Caco-2 (cell line): ENCODE results near the gene WNT3A. TPM values are rescaled to one million over a fixed set of nuclear protein-coding genes. Genes with fewer than 3 reads are reported as not detected.

Experiments used
- BruUV-seq: library from RNA; stranded (reverse); fragments of 400-500 nt; replicated peaks from 2 replicates; lab custom pipeline; 2021; lab: Mats Ljungman, UMichigan
- CTCF ChIA-PET: fragments of 300-600 bp; sonication (Branson Sonifier 250); formaldehyde crosslinking; loops from one replicate; lab custom pipeline; 2022; ENCODE audit warnings: antibody characterized with exemption; lab: Charles Lee
- POLR2A ChIA-PET: fragments of 300-600 bp; sonication (Branson Sonifier 250); formaldehyde crosslinking; loops from one replicate; lab custom pipeline; 2022; ENCODE audit warnings: antibody characterized with exemption; lab: Charles Lee
- DNase-seq, 2 experiments: peaks; one replicate each; pipeline versions ENCODE4 v3.0.0 to v3.0.0-alpha.2; 2020 to 2022
- H3K27me3 ChIP-seq: replicated peaks from 2 replicates; pipeline ENCODE4 v1.6.0; 2011; ENCODE audit warnings: low read length; ENCODE audit not compliant: control insufficient read depth, insufficient read depth
- H3K36me3 ChIP-seq: 2 replicates; pipeline ENCODE4 v1.5.1; 2011; ENCODE audit warnings: low read length; ENCODE audit not compliant: control insufficient read depth, insufficient read depth
- H3K4me1 ChIP-seq: fragments of 250-450 bp; sonication (Bioruptor Pico); 2 replicates; pipeline ENCODE4 v1.5.1; 2020; ENCODE audit warnings: mild to moderate bottlenecking
- H3K4me3 ChIP-seq: 2 replicates; pipeline ENCODE4 v1.5.1; 2011; ENCODE audit warnings: low read depth, mild to moderate bottlenecking, control low read depth, low read length
- H3K9me3 ChIP-seq: fragments of 250-450 bp; sonication (Bioruptor Pico); 2 replicates; pipeline ENCODE4 v1.5.1; 2020; ENCODE audit warnings: mild to moderate bottlenecking, moderate library complexity
- H3K27ac Mint-ChIP-seq: one replicate; pipeline ENCODE4 v1.8.0; 2022; ENCODE audit warnings: mixed read lengths; ENCODE audit not compliant: unreplicated experiment
- H3K27me3 Mint-ChIP-seq: one replicate; pipeline ENCODE4 v1.8.0; 2022; ENCODE audit warnings: mixed read lengths; ENCODE audit not compliant: insufficient read depth, unreplicated experiment
- H3K36me3 Mint-ChIP-seq: one replicate; pipeline ENCODE4 v1.8.0; 2022; ENCODE audit warnings: mild to moderate bottlenecking, mixed read lengths; ENCODE audit not compliant: insufficient read depth, unreplicated experiment
- H3K4me1 Mint-ChIP-seq: one replicate; pipeline ENCODE4 v1.8.0; 2022; ENCODE audit warnings: low read depth, mixed read lengths; ENCODE audit not compliant: unreplicated experiment
- H3K4me3 Mint-ChIP-seq: one replicate; pipeline ENCODE4 v1.8.0; 2022; ENCODE audit warnings: mild to moderate bottlenecking, moderate library complexity, mixed read lengths; ENCODE audit not compliant: unreplicated experiment
- H3K9me3 Mint-ChIP-seq: one replicate; pipeline ENCODE4 v1.8.0; 2022; ENCODE audit warnings: mixed read lengths; ENCODE audit not compliant: unreplicated experiment
- intact Hi-C: fragments of 100-400 bp; cut with micrococcal nuclease; formaldehyde crosslinking; loops from one replicate; pipeline ENCODE4 v1.10.0; 2022; ENCODE audit not compliant: unreplicated experiment
- total RNA-seq: library from RNA; stranded (reverse); gene quantifications from 2 replicates; pipeline ENCODE4 v1.2.3, GENCODE V29; 2022
- TF ChIP-seq, protein P1 (sequence below), 2 experiments: fragments of 200-600 bp in 1 of 2; IDR thresholded peaks; 1 replicate in 1 of 2; 2 replicates in 1 of 2; pipeline versions ENCODE4 v1.5.1 to v1.8.0; 2011 to 2022; ENCODE audit warnings: antibody characterized with exemption in 1 of 2, control low read depth in 1 of 2, inconsistent platforms in 1 of 2, low read depth in 1 of 2, low read length in 1 of 2, mild to moderate bottlenecking in 1 of 2, moderate library complexity in 1 of 2; ENCODE audit not compliant: insufficient read depth in 1 of 2, severe bottlenecking in 1 of 2, unreplicated experiment in 1 of 2

WNT3A gene
- total RNA-seq, 1 experiment from 2014 or later, result 0.09 TPM

DNA sequence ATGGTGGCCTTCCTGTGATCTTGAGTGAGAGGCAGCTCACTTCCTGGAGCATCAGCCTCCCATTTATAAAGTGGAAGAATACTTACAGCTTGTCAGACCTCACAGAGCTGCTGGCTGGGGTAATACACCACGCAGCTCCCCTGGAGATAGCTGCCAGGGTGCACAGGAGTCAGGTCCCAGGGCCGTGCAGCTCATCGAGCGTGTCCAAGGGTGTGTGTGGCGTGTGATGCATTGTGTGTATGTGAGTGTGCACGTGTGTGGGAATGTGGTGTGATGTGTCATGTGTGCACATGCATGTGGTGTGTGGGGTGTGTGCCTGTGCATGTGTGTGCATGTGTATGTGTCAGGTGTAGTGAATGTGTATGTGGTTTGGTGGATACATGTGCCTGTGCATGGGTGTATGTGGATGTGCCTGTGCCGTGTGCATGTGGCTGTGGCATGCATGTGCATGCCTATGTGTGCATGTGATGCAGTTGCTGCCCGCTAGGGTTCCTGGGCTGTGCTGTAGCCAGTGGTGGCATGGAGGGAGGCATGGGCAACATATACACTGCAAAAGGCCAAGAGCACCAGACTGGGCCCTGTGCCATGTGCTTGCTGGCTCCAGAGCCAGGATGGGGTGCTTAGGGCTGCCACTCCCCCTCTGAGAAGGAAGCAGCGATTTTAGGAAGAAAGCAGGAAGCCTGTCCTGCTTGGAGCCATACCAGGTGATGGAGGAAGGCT lies 24.6 kb downstream of the WNT3A start:
- intact Hi-C loops, result no loop called here

GRCh38 chr1:228032041-228032440 lies 25.2 kb downstream of the WNT3A start:
- Mint-ChIP-seq H3K36me3 (no peaks in the 10 kb centered on the region), H3K27me3 (no peaks in the 10 kb centered on the region), H3K4me3 (no peak overlapping the region), H3K27ac (no peak overlapping the region), H3K9me3 (peaks cover 17% of the 10 kb centered on the region), H3K4me1 (no peaks in the 10 kb centered on the region)
- ChIA-PET POLR2A (no interaction called here), CTCF (no interaction called here)
- TF ChIP-seq, protein P1, sequence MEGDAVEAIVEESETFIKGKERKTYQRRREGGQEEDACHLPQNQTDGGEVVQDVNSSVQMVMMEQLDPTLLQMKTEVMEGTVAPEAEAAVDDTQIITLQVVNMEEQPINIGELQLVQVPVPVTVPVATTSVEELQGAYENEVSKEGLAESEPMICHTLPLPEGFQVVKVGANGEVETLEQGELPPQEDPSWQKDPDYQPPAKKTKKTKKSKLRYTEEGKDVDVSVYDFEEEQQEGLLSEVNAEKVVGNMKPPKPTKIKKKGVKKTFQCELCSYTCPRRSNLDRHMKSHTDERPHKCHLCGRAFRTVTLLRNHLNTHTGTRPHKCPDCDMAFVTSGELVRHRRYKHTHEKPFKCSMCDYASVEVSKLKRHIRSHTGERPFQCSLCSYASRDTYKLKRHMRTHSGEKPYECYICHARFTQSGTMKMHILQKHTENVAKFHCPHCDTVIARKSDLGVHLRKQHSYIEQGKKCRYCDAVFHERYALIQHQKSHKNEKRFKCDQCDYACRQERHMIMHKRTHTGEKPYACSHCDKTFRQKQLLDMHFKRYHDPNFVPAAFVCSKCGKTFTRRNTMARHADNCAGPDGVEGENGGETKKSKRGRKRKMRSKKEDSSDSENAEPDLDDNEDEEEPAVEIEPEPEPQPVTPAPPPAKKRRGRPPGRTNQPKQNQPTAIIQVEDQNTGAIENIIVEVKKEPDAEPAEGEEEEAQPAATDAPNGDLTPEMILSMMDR (IDR thresholded peaks at IDR 0.05; ENCODE audit: insufficient read depth in 1 of 2, low read depth in 1 of 2, low read length in 1 of 2, severe bottlenecking in 1 of 2, unreplicated experiment in 1 of 2), result no peak
- DNase-seq, result peak in 1 of 2 experiments; percentile 18
- peaks cover 7% of the 10 kb centered on the region; the same call in 1 of the 2 replicates for H3K9me3 ChIP-seq
- H3K4me1 ChIP-seq, result no peaks in the 10 kb centered on the region
- intact Hi-C loops, result no loop called here
- no peak overlapping the region for H3K4me3 ChIP-seq
- H3K36me3 ChIP-seq, result no peaks in the 10 kb centered on the region
- H3K27me3 ChIP-seq, result no peaks in the 10 kb centered on the region
- no TSS peak for BruUV-seq

More for the DNA sequence above, 24.6 kb downstream of the WNT3A start:
- Mint-ChIP-seq H3K27me3 (no peaks in the 10 kb centered on the region), H3K4me3 (no peak overlapping the region), H3K27ac (no peak overlapping the region), H3K9me3 (peaks cover 17% of the 10 kb centered on the region), H3K4me1 (no peaks in the 10 kb centered on the region), H3K36me3 (no peaks in the 10 kb centered on the region)
- Histone ChIP-seq H3K27me3 (no peaks in the 10 kb centered on the region), H3K4me1 (no peaks in the 10 kb centered on the region), H3K9me3 (peaks cover 7% of the 10 kb centered on the region; the same call in 1 of the 2 replicates), H3K4me3 (no peak overlapping the region), H3K36me3 (no peaks in the 10 kb centered on the region)
- ChIA-PET CTCF (no interaction called here), POLR2A (no interaction called here)
- TF ChIP-seq, protein P1 (IDR thresholded peaks at IDR 0.05; ENCODE audit: insufficient read depth in 1 of 2, low read depth in 1 of 2, low read length in 1 of 2, severe bottlenecking in 1 of 2, unreplicated experiment in 1 of 2), result no peak
- peak in 1 of 2 experiments; percentile 11 for DNase-seq
- no TSS peak for BruUV-seq

- no peak overlapping the region for H3K27ac Mint-ChIP-seq
- POLR2A ChIA-PET, result no interaction called here
- H3K9me3 ChIP-seq, result peaks cover 7% of the 10 kb centered on the region; the same call in 1 of the 2 replicates
- TF ChIP-seq, protein P1 (IDR thresholded peaks at IDR 0.05; ENCODE audit: insufficient read depth in 1 of 2, low read depth in 1 of 2, low read length in 1 of 2, severe bottlenecking in 1 of 2, unreplicated experiment in 1 of 2), result no peak
- peaks cover 17% of the 10 kb centered on the region for H3K9me3 Mint-ChIP-seq
- H3K36me3 Mint-ChIP-seq, result no peaks in the 10 kb centered on the region
- no peak overlapping the region for H3K4me3 ChIP-seq
- BruUV-seq, result no TSS peak
- H3K4me1 ChIP-seq, result peaks cover 4% of the 10 kb centered on the region; the same call in 1 of the 2 replicates
- DNase-seq, result no peak
- no peaks in the 10 kb centered on the region for H3K4me1 Mint-ChIP-seq
- no peak overlapping the region for H3K4me3 Mint-ChIP-seq
- CTCF ChIA-PET, result no interaction called here
- H3K36me3 ChIP-seq, result no peaks in the 10 kb centered on the region
- no peaks in the 10 kb centered on the region for H3K27me3 Mint-ChIP-seq
- no peaks in the 10 kb centered on the region; the same call in 1 of the 2 replicates for H3K27me3 ChIP-seq
- intact Hi-C loops, result no loop called here
Observed at GRCh38 chr1:228033376-228033775, 26.6 kb downstream of the WNT3A start.
